ENCODE measurements around the gene ATXN10.
A peak's percentile ranks its signal among the peaks of the same experiment; 100 is the strongest.
"Not testable (repeated sequence)": the region's sequence is repeated elsewhere in the genome, so short reads cannot be mapped to it uniquely, and the experiment has no call there.

The ATXN10 gene

DNA sequence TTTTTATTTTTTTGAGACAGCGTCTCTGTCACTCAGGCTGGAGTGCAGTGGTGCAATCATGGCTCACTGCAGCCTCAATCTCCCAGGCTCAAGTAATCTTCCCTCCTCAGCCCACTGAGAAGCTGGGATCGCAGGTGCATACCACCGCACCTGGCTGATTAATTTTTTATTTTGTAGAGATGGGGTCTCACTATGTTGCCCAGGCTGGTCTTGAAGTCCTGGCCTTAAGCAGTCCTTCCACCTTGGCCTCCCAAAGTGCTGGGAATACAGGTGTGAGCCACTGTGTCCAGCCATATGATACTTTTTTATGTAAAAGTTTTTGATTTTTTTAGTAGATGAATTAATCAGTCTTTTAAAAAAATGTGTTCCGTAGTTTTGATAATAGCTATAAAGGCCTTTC lies 42.8 kb downstream of the ATXN10 start:
- DNase-seq: not testable (repeated sequence)

- no peak for DNase-seq
These were observed 46.2 kb downstream of the ATXN10 start for GRCh38 chr22:45717789-45718188.

- DNase-seq: no peak
These were observed 46.8 kb downstream of the ATXN10 start for GRCh38 chr22:45718391-45718790.

- DNase-seq: no peak
These were observed 49.3 kb downstream of the ATXN10 start for GRCh38 chr22:45720839-45721378.

DNA sequence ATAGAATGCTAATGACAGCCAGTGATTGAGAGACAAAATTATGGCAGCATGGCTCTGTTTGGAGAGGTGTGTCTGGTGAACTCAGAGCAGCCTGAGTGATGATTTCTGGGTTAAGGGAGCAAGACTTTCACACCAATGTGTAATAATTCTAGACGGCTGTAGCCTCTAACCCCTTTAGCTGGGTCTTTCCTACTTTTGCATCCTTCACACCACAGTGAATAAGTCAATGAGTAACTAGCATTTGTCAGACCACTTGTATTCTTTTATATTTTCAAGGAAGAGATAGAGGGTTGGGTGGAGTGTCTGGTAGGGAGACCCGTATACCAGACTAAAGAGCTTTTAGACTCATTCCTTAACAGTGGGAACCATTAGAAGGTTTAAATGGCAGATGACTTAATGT lies 50.4 kb downstream of the ATXN10 start:
- no peak for DNase-seq

GRCh38 chr22:45726081-45726480 lies 54.4 kb downstream of the ATXN10 start:
- no peak for DNase-seq

DNA sequence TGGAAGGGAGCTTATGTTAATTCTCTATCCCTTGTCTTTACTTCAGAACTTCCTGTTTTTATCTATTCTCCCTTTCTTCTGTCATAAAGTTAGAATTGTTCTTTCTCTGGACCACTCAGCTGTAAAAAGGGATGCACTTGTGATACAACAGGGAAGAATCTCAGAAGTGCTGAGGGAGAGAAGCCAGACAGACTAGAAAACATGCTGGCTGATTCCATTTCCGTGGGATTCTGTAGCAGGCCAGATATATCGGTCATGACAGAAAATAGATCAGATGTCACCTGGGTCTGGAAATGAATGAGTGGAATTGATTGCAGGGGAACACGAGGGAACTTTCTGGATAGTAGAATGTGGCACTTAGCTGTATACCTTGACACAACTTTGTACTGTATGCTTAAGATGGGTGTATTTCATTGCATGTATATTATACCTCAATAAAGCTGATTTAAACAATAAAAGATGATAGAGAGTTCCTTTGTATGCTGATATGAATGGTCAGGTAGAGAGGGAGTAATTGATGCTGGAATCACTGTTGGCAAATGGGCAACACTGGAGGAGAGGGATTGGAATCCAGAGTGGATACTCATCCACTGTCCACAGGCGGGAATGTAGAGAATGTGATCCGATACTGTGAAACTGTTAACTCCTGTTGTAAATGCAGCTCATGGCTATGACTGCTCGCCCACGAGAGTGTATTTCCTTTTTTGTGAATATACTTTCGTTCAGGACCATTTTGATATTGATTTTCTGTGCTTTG lies 59.6 kb downstream of the ATXN10 start:
- DNase-seq: no peak

- no peak for DNase-seq
These were observed 60.3 kb downstream of the ATXN10 start for GRCh38 chr22:45731798-45732495.

GRCh38 chr22:45735273-45735672 lies 63.6 kb downstream of the ATXN10 start:
- no peak for DNase-seq

DNA sequence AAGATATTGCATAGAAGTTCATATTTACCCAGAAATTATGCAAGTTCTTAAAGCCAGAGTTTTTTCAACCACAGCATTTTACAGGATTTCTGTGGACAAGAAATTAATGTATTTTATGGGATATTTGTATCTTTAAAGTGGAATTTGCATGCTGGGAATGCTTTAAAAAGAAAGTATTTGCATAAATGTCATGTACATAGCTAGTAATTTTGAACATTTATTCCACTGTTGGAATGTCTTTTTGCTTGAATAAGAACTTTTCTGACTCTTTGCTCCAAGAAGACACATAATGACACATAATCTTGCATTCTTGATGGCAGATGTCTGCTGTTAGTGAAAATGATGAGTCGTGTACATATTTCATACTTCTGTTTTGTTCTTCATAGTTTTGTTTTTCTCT lies 66.6 kb downstream of the ATXN10 start:
- DNase-seq: no peak

GRCh38 chr22:45740236-45740635 lies 68.6 kb downstream of the ATXN10 start:
- DNase-seq: no peak

- peak; percentile 18 for DNase-seq
These were observed 71.3 kb downstream of the ATXN10 start for GRCh38 chr22:45742866-45743450.

GRCh38 chr22:45743687-45744086 lies 72.1 kb downstream of the ATXN10 start:
- no peak for DNase-seq

DNA sequence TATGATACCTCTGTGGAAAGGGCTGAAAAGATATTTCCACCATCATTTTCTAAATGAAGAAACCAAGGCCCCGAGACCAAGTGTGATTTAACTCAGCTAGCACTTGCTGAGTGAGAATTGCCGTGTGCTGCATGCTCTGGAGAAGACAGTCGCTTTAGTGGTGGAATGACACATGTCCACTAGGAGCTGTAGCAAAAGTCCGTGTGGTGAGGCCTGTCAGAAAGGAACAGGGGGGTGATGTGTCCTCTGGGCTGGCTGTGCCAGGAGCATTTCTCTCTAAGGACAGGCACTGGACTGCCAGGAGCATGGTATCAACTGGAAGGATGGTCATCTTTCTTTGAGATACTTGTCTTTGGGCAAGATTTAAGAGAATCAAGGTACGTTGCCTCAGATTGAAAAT lies 72.8 kb downstream of the ATXN10 start:
- no peak for DNase-seq

GRCh38 chr22:45750626-45751025 lies 79.0 kb downstream of the ATXN10 start:
- DNase-seq: no peak

GRCh38 chr22:45752036-45752435 lies 80.4 kb downstream of the ATXN10 start:
- no peak for DNase-seq

DNA sequence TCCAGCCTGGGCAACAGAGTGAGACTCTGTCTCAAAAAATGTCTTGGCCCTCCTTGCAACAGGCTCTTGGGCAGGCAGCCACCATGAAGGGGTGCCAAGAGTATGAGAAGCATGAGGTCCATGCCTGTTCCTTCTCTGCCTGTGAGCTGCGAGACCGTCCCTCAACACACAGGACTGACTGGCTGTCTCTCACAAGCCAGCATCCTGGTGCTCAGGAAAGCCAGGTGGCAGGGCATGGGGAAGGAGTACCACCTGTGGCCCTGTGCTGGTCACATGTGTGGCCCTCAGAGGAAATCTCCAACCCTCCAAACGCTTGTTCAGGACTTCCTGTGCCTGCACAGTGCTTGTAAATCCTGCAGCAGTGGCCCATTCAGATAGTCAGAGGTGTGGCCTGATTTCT lies 83.2 kb downstream of the ATXN10 start:
- no peak for DNase-seq

DNA sequence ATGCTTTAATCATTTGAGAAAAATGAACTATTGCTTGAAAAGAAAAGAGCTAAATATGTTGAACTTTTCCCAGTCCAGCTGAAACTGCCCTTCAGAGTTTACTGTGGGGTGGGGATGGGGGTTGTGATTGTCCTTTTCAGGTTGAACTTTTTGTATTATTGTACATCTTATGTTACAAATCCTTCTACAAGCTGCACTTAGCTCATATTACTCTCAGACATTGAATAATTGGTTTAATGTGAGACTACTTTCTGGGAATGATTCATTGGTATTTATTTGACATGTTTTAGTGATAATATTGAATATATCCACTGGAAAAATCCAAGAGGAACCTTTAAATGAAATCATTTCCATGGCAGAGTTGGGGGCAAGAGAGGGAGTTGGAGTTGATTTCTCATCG lies 84.9 kb downstream of the ATXN10 start:
- no peak for DNase-seq

- no peak for DNase-seq
These were observed 85.4 kb downstream of the ATXN10 start for GRCh38 chr22:45757068-45757467.

DNA sequence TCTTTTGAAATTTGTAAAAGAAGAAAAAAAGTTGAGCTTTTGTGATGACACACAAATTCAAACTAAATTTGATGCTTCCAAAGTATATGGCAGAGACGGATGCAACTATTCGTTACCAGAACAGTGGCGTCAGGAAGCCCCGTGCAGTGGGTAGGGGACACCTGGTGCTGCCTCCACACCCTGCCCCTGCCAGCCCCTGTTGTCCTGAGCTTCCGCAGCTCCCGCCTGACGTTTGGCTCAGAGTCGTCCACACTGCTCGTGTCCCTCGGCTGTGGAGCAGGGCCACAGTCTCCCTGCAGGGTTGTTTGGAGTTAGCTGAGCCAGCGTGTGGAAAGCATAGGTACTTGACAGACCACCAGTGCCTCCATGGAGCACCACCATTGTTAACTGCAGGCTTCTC lies 86.3 kb downstream of the ATXN10 start:
- no peak for DNase-seq

DNA sequence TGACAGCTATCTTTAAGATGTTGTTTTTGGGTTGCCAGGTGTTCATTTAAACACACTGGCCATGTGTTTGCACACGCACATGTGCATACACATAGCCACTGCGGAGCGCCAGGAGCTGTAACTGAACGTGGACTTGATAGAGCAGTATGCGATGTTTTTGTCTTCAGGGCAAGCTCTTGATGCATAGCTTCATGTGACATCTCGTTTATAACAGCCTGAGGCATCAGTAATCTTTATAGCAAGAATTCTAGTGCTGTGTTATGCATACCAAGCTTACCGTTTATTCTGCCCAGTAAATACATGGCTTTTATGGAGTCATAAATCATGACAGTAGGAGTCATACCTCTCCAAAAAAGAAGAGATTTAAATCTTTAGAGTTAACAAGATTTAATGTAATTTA lies 87.0 kb downstream of the ATXN10 start:
- no peak for DNase-seq

DNA sequence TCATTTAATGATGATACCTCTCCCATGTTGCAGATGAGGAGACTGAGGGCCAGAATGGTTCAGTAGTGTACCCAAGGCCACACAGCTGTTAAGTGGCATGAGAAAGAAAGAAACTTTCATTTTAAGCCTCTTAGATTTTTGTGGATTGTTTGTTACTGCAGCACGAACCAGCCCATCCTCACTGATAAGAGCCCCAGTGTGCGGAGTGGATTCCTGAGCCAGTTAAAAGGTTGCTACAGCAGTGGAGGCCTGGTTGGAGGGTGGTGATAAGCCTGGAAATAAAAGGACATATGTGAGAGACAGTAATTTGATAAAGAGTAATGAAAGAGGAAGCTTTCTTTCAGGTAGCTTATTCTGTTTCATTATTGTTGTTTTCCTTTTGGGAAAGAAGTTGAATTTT lies 89.0 kb downstream of the ATXN10 start:
- no peak for DNase-seq

GRCh38 chr22:45762545-45763235 lies 91.1 kb downstream of the ATXN10 start:
- no peak for DNase-seq

Measured in CD4-positive, alpha-beta T cell treated with Interferon gamma for 1 hour (primary cell).